GM18511 (cell line): ENCODE measurements around the gene RTN3.
A peak's percentile ranks its signal among the peaks of the same experiment; 100 is the strongest.
"Not testable (repeated sequence)": the region's sequence is repeated elsewhere in the genome, so short reads cannot be mapped to it uniquely, and the experiment has no call there.

ENCODE experiments used
- ATAC-seq: cut with Tn5 transposase; IDR thresholded peaks from one replicate; pipeline ENCODE4 v1.9.1; 2021; ENCODE audit warnings: mild to moderate bottlenecking, moderate library complexity; ENCODE audit not compliant: unreplicated experiment

Gene RTN3

GRCh38 chr11:63682066-63683021, 1.0 kb downstream of the RTN3 start:
- peak; percentile 12 for ATAC-seq

- no peak for ATAC-seq
Measured at GRCh38 chr11:63683133-63683991, 2.1 kb downstream of the RTN3 start.

GRCh38 chr11:63685158-63685721, 3.9 kb downstream of the RTN3 start:
- ATAC-seq, result not testable (repeated sequence)

- no peak for ATAC-seq
Measured at GRCh38 chr11:63686926-63687325, 5.6 kb downstream of the RTN3 start.

GRCh38 chr11:63687845-63688244, 6.5 kb downstream of the RTN3 start:
- ATAC-seq, result no peak

GRCh38 chr11:63694596-63694995, 13.3 kb downstream of the RTN3 start:
- ATAC-seq, result no peak

GRCh38 chr11:63698976-63699733, 17.9 kb downstream of the RTN3 start:
- no peak for ATAC-seq

GRCh38 chr11:63699896-63700295, 18.6 kb downstream of the RTN3 start:
- no peak for ATAC-seq

GRCh38 chr11:63705526-63705925, 24.2 kb downstream of the RTN3 start:
- ATAC-seq, result no peak

- no peak for ATAC-seq
Measured at GRCh38 chr11:63708764-63709163, 27.5 kb downstream of the RTN3 start.

- no peak for ATAC-seq
Measured at GRCh38 chr11:63709336-63709884, 28.1 kb downstream of the RTN3 start.

GRCh38 chr11:63710476-63711217, 29.3 kb downstream of the RTN3 start:
- no peak for ATAC-seq

- ATAC-seq, result no peak
Measured at GRCh38 chr11:63711838-63712237, 30.5 kb downstream of the RTN3 start.

GRCh38 chr11:63713766-63714165, 32.5 kb downstream of the RTN3 start:
- ATAC-seq, result no peak

GRCh38 chr11:63716046-63716445, 34.7 kb downstream of the RTN3 start:
- ATAC-seq, result no peak

GRCh38 chr11:63719001-63719400, 37.7 kb downstream of the RTN3 start:
- ATAC-seq, result no peak

- no peak for ATAC-seq
Measured at GRCh38 chr11:63719987-63720386, 38.7 kb downstream of the RTN3 start.

GRCh38 chr11:63720611-63721010, 39.3 kb downstream of the RTN3 start:
- no peak for ATAC-seq

GRCh38 chr11:63729326-63729725, 48.0 kb downstream of the RTN3 start:
- no peak for ATAC-seq

GRCh38 chr11:63736864-63737263, 55.6 kb downstream of the RTN3 start:
- ATAC-seq, result no peak
